Mucosa of descending colon (tissue), 3 donors: ENCODE results near the gene COIL. TPM values are rescaled to one million over a fixed set of nuclear protein-coding genes. Genes with fewer than 3 reads are reported as not detected.

Experiments
- ATAC-seq: fragments of 200-7000 bp; cut with Tn5 transposase; one replicate; pipeline ENCODE4 v1.9.1; 2020; ENCODE audit warnings: mild to moderate bottlenecking, moderate library complexity
- DNase-seq, 3 donors: peaks; one replicate each; pipeline ENCODE4 v3.0.0-alpha.2; 2020
- H3K36me3 ChIP-seq: fragments of 200-600 bp; one replicate; pipeline ENCODE4 v1.8.0; 2021; ENCODE audit warnings: low read depth, mild to moderate bottlenecking
- H3K4me1 ChIP-seq: fragments of 200-600 bp; one replicate; pipeline ENCODE4 v1.8.0; 2021; ENCODE audit warnings: low read depth, mild to moderate bottlenecking
- H3K4me3 ChIP-seq: fragments of 200-600 bp; one replicate; pipeline ENCODE4 v1.8.0; 2021; ENCODE audit warnings: mild to moderate bottlenecking
- H3K9me3 ChIP-seq: fragments of 200-600 bp; one replicate; pipeline ENCODE4 v1.8.0; 2021; ENCODE audit warnings: mild to moderate bottlenecking
- intact Hi-C, 2 donors: fragments of 100-400 bp; cut with DNase I in 1 of 2; cut with micrococcal nuclease in 1 of 2; formaldehyde crosslinking; loops; one replicate each; pipeline versions ENCODE4 v1.11.0 to v1.11.1; 2022; cut with DNase I, micrococcal nuclease
- long read RNA-seq, 2 donors: library from polyadenylated mRNA; unstranded; transcript quantifications; one replicate each; pipeline ENCODE4 v2.0.0, GENCODE V29; 2019 to 2021
- total RNA-seq, 3 donors: library from RNA; stranded (reverse); fragmentation: NEBNext Ultra II Directional in 2 of 3; extraction: Animal tissue kit (Norgen Biotek cat#: 25700) in 2 of 3; gene quantifications; one replicate each; pipeline versions ENCODE4 v1.2.1 to v1.2.4, GENCODE V29; 2021 to 2023
- TF ChIP-seq, protein P1 (sequence below): fragments of 200-600 bp; IDR thresholded peaks from one replicate; pipeline ENCODE4 v1.8.0; 2022; ENCODE audit warnings: antibody characterized with exemption, mild to moderate bottlenecking
- donor health status: DM: no; HTN: no; CAD: no; lungs with moderate emphysema.
- donor health status: DM: no; HTN: no; CAD: no.
- donor health status: DM: no; HTN: yes; CAD: no.

Gene COIL, protein sequence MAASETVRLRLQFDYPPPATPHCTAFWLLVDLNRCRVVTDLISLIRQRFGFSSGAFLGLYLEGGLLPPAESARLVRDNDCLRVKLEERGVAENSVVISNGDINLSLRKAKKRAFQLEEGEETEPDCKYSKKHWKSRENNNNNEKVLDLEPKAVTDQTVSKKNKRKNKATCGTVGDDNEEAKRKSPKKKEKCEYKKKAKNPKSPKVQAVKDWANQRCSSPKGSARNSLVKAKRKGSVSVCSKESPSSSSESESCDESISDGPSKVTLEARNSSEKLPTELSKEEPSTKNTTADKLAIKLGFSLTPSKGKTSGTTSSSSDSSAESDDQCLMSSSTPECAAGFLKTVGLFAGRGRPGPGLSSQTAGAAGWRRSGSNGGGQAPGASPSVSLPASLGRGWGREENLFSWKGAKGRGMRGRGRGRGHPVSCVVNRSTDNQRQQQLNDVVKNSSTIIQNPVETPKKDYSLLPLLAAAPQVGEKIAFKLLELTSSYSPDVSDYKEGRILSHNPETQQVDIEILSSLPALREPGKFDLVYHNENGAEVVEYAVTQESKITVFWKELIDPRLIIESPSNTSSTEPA
- 10 to 100 TPM; 12.7 to 15.3 (median 14.1) TPM for total RNA-seq
- long read RNA-seq, donor 1, transcript COIL-201 (7 exons, 2,650 nt): major isoform, 24 of 35 reads
- long read RNA-seq, donor 1, partial matches to known transcripts: 8 of 35 reads
- long read RNA-seq, donor 1, other reads (novel, unspliced or antisense): 3 of 35 reads
- long read RNA-seq, donor 2, partial matches to known transcripts: 9 of 12 reads
- long read RNA-seq, donor 2, other reads (novel, unspliced or antisense): 0 of 12 reads

DNA sequence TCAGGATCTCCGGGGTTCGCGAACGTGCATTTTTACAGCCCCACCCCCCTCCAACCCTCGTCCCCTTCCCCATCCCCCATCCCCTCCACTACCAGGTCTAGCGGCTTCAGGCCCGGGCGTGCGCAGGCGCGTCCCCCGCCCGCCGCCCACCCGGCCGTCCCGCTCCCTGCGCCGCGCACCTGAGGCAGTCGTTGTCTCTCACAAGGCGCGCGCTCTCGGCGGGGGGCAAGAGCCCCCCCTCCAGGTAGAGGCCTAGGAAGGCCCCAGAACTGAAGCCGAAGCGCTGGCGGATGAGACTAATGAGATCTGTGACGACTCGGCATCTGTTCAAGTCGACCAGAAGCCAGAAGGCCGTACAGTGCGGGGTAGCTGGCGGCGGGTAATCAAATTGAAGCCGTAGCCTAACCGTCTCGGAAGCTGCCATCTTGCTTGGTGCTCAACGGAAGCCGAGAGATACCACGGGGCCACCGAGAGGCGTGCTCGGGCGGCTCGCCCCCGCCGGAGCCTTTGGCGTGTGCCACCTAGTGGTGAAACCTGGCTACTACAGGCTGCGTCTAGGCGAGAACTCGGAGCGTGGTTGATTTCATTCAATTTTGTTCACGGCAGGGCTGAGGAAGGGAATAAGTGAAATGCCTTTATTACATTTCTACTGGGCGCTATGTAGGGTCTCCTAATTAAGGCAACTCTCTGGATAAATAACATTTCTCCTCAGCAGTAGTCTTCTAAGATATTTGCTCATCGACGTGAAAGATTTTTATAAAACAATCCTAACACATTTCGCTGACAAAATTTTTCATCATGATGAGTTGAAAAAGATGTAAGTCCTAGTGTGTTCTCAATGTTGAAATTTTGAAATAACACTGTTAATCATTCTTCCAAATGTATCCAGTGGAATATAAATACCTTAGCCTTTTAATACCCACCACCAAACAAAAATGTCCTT, at the start of gene COIL:
TSS of gene COIL (minus strand) at position 455 of the 943 bp plus-strand sequence. CDS start at position 424, 31 bp downstream.
- Histone ChIP-seq H3K4me1 (peaks cover 12% of the 10 kb centered on the region), H3K9me3 (no peaks in the 10 kb centered on the region), H3K4me3 (peak within 1 kb of the TSS; percentile 62), H3K36me3 (no peaks in the 10 kb centered on the region)
- ATAC-seq (peak; percentile 100), DNase-seq (peak; percentile 92 to 97 (median 95))
- TF ChIP-seq, protein P1, sequence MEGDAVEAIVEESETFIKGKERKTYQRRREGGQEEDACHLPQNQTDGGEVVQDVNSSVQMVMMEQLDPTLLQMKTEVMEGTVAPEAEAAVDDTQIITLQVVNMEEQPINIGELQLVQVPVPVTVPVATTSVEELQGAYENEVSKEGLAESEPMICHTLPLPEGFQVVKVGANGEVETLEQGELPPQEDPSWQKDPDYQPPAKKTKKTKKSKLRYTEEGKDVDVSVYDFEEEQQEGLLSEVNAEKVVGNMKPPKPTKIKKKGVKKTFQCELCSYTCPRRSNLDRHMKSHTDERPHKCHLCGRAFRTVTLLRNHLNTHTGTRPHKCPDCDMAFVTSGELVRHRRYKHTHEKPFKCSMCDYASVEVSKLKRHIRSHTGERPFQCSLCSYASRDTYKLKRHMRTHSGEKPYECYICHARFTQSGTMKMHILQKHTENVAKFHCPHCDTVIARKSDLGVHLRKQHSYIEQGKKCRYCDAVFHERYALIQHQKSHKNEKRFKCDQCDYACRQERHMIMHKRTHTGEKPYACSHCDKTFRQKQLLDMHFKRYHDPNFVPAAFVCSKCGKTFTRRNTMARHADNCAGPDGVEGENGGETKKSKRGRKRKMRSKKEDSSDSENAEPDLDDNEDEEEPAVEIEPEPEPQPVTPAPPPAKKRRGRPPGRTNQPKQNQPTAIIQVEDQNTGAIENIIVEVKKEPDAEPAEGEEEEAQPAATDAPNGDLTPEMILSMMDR: peak; percentile 99
- intact Hi-C loops: no loop called here

DNA sequence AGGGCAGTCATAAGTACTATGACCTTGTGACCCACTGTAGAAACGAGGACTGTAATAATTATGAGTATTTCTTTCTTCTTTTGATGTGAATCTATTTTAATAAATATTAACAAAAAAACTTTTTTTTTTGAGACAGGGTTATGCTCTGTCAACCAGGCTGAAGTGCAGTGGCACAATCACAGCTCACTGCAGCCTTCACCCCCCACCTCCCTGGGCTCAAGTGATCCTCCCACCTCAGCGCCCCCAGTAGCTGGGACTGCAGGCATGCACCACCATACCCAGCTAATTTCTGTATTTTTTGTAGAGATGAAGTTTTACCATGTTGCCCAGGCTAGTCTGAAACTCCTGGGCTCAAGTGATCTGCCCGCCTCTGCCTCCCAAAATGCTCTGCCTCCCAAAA, 49.6 kb upstream of the COIL start:
- Histone ChIP-seq H3K4me1 (no peaks in the 10 kb centered on the region), H3K36me3 (no peaks in the 10 kb centered on the region), H3K4me3 (no peak overlapping the region), H3K9me3 (no peaks in the 10 kb centered on the region)
- intact Hi-C loops: no loop called here
- ATAC-seq (no peak), DNase-seq (no peak)
- TF ChIP-seq, protein P1: no peak

DNA sequence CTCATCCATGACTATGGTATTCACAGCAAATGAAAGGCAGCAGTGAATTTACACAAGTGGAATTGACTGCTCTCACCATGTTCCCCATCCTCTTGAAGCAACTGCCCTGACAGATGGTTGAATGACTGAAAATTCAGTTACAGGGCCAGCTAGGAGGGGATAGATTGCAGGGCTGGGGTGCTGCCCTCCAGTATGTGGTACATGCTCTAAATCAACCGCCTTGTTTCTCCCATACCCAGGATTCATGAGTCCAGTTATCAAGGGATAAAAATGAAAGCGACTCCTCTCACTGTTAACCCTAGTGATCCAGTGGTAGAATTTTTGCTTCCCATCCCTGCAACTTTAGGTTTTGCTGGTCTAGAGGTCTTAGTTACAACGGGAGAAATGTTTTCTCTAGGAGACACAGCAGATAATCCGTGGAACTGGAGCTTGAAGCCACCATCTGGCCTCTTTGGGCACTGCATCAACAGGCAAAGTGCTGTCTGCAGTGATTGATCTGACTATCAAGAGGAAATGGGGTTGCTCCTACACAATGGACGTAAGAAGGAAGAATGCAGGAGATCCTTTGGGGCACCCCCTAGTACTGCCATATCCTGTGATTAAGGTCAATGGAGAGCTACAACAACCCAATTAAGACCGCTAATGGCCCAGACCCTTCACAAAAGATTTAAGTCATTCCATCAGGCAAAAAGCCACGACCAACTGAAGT, 49.0 kb upstream of the COIL start:
- peak; percentile 92 for ATAC-seq
- TF ChIP-seq, protein P1: peak; percentile 51
- H3K4me3 ChIP-seq: no peak overlapping the region
- intact Hi-C loops: no loop called here
- H3K36me3 ChIP-seq: no peaks in the 10 kb centered on the region
- DNase-seq: peak in 2 of 3 donors; percentile 78 to 82
- no peaks in the 10 kb centered on the region for H3K9me3 ChIP-seq
- no peaks in the 10 kb centered on the region for H3K4me1 ChIP-seq

DNA sequence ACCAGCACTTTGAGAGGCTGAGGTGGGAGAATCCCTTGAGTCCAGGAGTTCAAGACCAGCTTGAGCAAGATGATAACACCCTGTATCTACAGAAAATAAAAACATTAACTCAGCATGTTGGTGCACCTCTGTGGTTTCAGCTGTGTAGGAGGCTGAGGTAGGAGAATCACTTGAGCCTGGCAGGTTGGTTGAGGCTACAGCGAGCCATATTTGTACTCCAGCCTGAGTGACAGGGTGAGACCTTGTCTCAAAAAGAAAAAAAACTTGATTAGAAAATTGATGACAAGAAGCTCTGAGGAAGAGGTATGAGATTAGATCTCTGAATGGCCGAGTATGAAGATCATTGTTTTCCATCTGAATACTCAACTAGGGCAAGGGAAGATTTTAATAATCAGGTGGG, 48.1 kb upstream of the COIL start:
- DNase-seq (no peak), ATAC-seq (no peak)
- Histone ChIP-seq H3K9me3 (no peaks in the 10 kb centered on the region), H3K36me3 (no peaks in the 10 kb centered on the region), H3K4me3 (no peak overlapping the region), H3K4me1 (no peaks in the 10 kb centered on the region)
- intact Hi-C loops: no loop called here
- TF ChIP-seq, protein P1: no peak
